BLaER1 treated with 17β-estradiol and CSF1 and Interleukin-3, amounts not matched to agents 10 nM and 100 nM (cell line): ENCODE data around the gene FOXP2.
"Not testable (repeated sequence)": the region's sequence is repeated elsewhere in the genome, so short reads cannot be mapped to it uniquely, and the experiment has no call there.

ENCODE experiments used
- H3K27ac ChIP-seq, 11 experiments: shearing (Covaris generic); formaldehyde crosslinking; 2 replicates each; pipeline ENCODE4 v1.8.1; 2022
- H3K27me3 ChIP-seq, 11 experiments: shearing (Covaris generic); formaldehyde crosslinking; 2 replicates each; pipeline ENCODE4 v1.8.1; 2022
- H3K36me3 ChIP-seq, 11 experiments: shearing (Covaris generic); formaldehyde crosslinking; 2 replicates each; pipeline ENCODE4 v1.8.1; 2022
- H3K4me1 ChIP-seq, 10 experiments: shearing (Covaris generic); formaldehyde crosslinking; 2 replicates each; pipeline ENCODE4 v1.8.1; 2022
- H3K4me2 ChIP-seq, 11 experiments: shearing (Covaris generic); formaldehyde crosslinking; 2 replicates each; pipeline ENCODE4 v1.8.1; 2022
- H3K4me3 ChIP-seq, 10 experiments: shearing (Covaris generic); formaldehyde crosslinking; 2 replicates each; pipeline ENCODE4 v1.8.1; 2022
- H3K9ac ChIP-seq, 11 experiments: shearing (Covaris generic); formaldehyde crosslinking; 2 replicates each; pipeline ENCODE4 v1.8.1; 2022
- H3K9me3 ChIP-seq, 11 experiments: shearing (Covaris generic); formaldehyde crosslinking; replicated peaks in 1 of 11; 2 replicates each; pipeline ENCODE4 v1.8.1; 2022
- H4K20me1 ChIP-seq, 11 experiments: shearing (Covaris generic); formaldehyde crosslinking; 2 replicates each; pipeline ENCODE4 v1.8.1; 2022
- Cebpa-rat ChIP-seq, 11 experiments: shearing (Covaris generic); IDR thresholded peaks; 2 replicates each; pipeline ENCODE4 v1.8.1; 2022

Gene FOXP2

DNA sequence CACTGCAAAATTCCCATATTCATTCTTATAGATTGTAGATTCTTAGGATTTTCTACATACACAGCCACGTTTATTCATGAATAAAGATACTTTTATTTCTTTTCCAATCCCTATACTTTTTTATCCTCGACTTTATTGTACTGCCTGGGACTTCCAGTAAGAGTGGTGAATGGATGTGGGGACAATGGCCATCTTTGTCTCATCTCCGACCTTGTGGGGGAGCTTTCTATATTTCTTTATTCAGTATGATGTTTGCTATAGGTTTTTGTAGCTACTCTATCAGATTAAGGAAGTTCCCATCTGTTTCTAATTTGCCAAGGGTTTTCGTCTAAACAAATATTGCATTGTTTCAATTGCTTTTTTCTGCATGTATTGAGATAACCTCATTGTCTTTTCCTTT is 184.3 kb downstream of the FOXP2 start:
- no peak for TF ChIP-seq Cebpa-rat (IDR thresholded peaks at IDR 0.05)
- Histone ChIP-seq H3K27me3 (no peaks in the 10 kb centered on the region), H4K20me1 (no peaks in the 10 kb centered on the region), H3K27ac (no peak overlapping the region), H3K4me3 (no peak overlapping the region), H3K36me3 (no peaks in the 10 kb centered on the region), H3K4me2 (no peak overlapping the region), H3K4me1 (no peaks in the 10 kb centered on the region), H3K9me3 (no peaks in the 10 kb centered on the region), H3K9ac (no peak overlapping the region)

DNA sequence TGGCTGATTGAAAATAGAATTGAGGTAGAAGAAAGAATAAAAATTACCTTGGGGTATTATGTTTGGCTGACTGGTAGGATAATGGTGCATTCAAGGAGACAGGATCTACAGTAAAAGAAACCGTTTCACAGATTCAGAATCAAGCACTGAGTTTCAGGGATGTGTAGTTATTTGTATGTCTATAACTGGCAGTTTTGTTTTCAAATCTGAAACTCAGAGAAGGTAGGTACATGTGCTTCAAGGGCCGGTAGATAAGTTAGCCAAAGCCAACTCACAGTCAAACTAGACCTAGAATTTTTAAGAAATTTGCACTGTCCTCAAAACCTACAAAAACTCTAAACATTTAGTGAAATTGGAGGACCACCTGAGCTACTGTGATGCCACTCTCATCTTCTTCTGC is 191.5 kb downstream of the FOXP2 start:
- H3K4me2 ChIP-seq = no peak overlapping the region
- H3K27me3 ChIP-seq = no peaks in the 10 kb centered on the region
- H3K36me3 ChIP-seq = no peaks in the 10 kb centered on the region
- no peak for TF ChIP-seq Cebpa-rat (IDR thresholded peaks at IDR 0.05)
- no peaks in the 10 kb centered on the region for H3K4me1 ChIP-seq
- no peaks in the 10 kb centered on the region for H4K20me1 ChIP-seq
- no peak overlapping the region for H3K9ac ChIP-seq
- H3K9me3 ChIP-seq = no peaks in the 10 kb centered on the region
- no peak overlapping the region for H3K27ac ChIP-seq
- no peak overlapping the region for H3K4me3 ChIP-seq

DNA sequence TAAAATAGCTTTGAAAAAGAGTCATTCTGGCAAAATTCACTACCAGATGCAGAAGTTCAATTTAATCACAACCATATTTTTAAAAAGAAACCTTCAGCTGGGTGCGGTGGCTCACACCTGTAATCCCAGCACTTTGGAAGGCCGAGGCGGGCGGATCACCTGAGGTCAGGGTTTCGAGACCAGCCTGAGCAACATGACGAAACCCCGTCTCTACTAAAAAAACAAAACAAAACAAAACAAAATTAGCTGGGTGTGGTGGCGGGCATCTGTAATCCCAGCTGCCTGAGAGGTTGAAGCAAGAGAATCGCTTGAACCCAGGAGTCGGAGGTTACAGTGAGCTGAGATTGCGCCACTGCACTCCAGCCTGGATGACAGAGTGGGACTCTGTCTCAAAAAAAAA is 194.2 kb downstream of the FOXP2 start:
- H3K36me3 ChIP-seq, H3K4me2 ChIP-seq, H3K27ac ChIP-seq: not testable (repeated sequence)

DNA sequence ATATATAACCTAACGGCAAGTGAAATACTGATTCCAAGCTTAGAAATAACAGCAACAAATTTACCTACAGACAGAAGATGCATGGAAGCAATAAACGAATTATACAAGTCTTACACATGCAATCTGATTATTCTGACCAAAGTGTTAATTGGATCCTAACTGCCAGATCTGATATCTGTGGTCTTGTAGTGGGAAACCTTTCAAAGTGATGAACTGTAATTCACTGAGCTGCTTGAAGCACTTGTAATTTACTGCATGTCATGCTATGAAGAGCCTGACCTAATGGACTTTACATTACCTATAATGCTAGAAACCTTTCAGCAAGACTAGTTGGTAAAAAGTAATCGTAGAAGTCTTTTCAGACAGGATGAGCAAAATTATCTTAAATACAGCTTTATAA is 205.6 kb downstream of the FOXP2 start:
- Histone ChIP-seq H3K4me1 (no peaks in the 10 kb centered on the region), H3K4me2 (no peak overlapping the region), H3K36me3 (no peaks in the 10 kb centered on the region), H4K20me1 (no peaks in the 10 kb centered on the region), H3K9ac (no peak overlapping the region), H3K9me3 (no peaks in the 10 kb centered on the region), H3K27ac (no peak overlapping the region), H3K4me3 (no peak overlapping the region), H3K27me3 (no peaks in the 10 kb centered on the region)
- no peak for TF ChIP-seq Cebpa-rat (IDR thresholded peaks at IDR 0.05)

More for the DNA sequence above, 194.2 kb downstream of the FOXP2 start:
- not testable (repeated sequence) for H4K20me1 ChIP-seq, H3K4me1 ChIP-seq, H3K9ac ChIP-seq, H3K27me3 ChIP-seq, H3K9me3 ChIP-seq, H3K4me3 ChIP-seq

DNA sequence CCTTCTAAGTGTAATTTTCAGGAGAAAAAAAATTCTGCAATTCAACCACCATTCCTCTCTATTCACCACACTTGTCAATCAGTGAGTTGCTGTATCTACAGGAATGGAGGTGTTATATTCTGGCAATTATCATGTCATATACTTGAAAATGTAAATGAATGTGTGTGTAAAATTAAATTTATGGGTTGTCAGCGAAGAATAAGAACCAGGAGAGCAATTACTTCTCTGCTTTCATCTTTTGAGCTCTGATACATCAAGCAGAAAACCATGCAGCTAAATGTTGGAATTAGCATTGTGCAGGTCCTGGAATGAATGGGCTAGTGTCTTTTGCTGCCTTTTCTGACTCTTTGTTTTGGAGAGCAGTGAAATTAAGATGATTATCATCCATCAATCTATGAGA is 207.6 kb downstream of the FOXP2 start:
- no peak overlapping the region for H3K4me3 ChIP-seq
- H3K27ac ChIP-seq = no peak overlapping the region
- no peaks in the 10 kb centered on the region for H3K27me3 ChIP-seq
- no peak for TF ChIP-seq Cebpa-rat (IDR thresholded peaks at IDR 0.05)
- H3K36me3 ChIP-seq = no peaks in the 10 kb centered on the region
- H3K9ac ChIP-seq = no peak overlapping the region
- no peak overlapping the region for H3K4me2 ChIP-seq
- H3K9me3 ChIP-seq = no peaks in the 10 kb centered on the region
- 0 out of 20 replicates have a peak, but pooled peaks cover 0 to 2% (median 0%) of the 10 kb centered on the region in 10 experiments for H3K4me1 ChIP-seq
- H4K20me1 ChIP-seq = no peaks in the 10 kb centered on the region

DNA sequence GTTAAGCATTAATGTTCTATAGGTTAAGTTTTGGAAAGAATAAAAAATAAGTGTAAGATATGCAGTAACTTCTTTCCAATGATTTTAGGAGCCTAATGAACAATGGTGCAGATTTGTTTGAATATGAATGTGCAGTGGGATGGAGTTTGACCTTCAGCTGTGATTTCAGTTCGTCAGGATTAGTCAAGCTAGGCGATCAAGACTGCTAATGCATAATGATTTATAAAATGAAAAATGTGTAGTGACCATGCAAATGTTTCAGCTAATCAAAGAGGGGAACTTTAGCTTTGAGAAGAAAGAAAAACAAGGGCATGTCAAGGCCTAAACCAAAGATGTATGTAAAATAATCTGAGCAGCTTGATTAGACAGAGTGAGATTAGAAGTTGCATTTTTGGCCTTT is 208.5 kb downstream of the FOXP2 start:
- no peaks in the 10 kb centered on the region for H4K20me1 ChIP-seq
- no peak overlapping the region for H3K27ac ChIP-seq
- no peaks in the 10 kb centered on the region for H3K9me3 ChIP-seq
- H3K9ac ChIP-seq = no peak overlapping the region
- H3K4me1 ChIP-seq = 0 out of 20 replicates have a peak, but pooled peaks cover 0 to 5% (median 0%) of the 10 kb centered on the region in 10 experiments
- no peak overlapping the region for H3K4me2 ChIP-seq
- H3K36me3 ChIP-seq = no peaks in the 10 kb centered on the region
- no peak overlapping the region for H3K4me3 ChIP-seq
- TF ChIP-seq Cebpa-rat (IDR thresholded peaks at IDR 0.05) = no peak
- no peaks in the 10 kb centered on the region for H3K27me3 ChIP-seq

DNA sequence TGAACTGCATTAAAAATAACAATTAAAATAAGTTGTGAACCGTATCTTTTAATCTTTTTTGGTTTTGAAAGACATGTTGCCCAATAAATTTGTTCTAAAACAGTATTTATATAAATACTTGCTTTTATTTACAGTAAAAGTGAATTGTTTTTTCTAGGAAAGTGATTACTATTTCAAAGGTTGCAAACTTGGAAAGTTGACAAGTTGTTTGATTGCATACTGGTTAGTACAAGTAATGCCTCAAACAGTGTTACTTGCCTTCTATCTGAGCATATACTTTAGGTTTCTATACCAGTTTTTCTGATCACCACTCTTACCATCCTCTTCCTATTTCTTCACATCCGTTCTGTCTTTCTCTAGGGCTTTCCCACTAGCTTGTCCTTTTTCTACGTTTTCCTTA is 212.6 kb downstream of the FOXP2 start:
- no peak for TF ChIP-seq Cebpa-rat (IDR thresholded peaks at IDR 0.05)
- H3K4me1 ChIP-seq = 0 out of 20 replicates have a peak, but pooled peaks cover 0 to 5% (median 0%) of the 10 kb centered on the region in 10 experiments
- no peak overlapping the region for H3K9ac ChIP-seq
- no peaks in the 10 kb centered on the region for H3K36me3 ChIP-seq
- H3K4me2 ChIP-seq = peak overlapping the region in 1 of 11 experiments; percentile 13; a peak in 1 of 22 replicates
- no peak overlapping the region for H3K4me3 ChIP-seq
- H3K9me3 ChIP-seq = no peaks in the 10 kb centered on the region
- H3K27me3 ChIP-seq = no peaks in the 10 kb centered on the region
- H4K20me1 ChIP-seq = no peaks in the 10 kb centered on the region
- H3K27ac ChIP-seq = no peak overlapping the region

DNA sequence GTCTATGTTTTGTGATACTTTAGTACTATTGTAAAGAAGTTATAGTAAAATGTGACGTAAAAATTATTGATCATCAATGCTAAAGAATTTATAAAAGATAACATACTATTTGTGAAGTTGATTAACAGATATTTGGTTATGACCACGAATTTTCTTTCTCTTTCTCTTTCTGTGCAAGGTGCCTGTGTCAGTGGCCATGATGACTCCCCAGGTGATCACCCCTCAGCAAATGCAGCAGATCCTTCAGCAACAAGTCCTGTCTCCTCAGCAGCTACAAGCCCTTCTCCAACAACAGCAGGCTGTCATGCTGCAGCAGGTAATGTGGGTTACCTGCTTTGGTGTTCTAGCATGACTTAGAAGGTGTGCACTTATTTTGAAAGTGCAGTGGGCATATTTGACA is 213.7 kb downstream of the FOXP2 start:
- H3K36me3 ChIP-seq = no peaks in the 10 kb centered on the region
- TF ChIP-seq Cebpa-rat (IDR thresholded peaks at IDR 0.05) = no peak
- no peak overlapping the region for H3K9ac ChIP-seq
- no peak overlapping the region for H3K27ac ChIP-seq
- no peaks in the 10 kb centered on the region for H3K27me3 ChIP-seq
- H3K4me2 ChIP-seq = no peak overlapping the region
- H3K4me1 ChIP-seq = 0 out of 20 replicates have a peak, but pooled peaks cover 0 to 5% (median 0%) of the 10 kb centered on the region in 10 experiments
- no peaks in the 10 kb centered on the region for H4K20me1 ChIP-seq
- H3K4me3 ChIP-seq = no peak overlapping the region
- no peaks in the 10 kb centered on the region for H3K9me3 ChIP-seq

DNA sequence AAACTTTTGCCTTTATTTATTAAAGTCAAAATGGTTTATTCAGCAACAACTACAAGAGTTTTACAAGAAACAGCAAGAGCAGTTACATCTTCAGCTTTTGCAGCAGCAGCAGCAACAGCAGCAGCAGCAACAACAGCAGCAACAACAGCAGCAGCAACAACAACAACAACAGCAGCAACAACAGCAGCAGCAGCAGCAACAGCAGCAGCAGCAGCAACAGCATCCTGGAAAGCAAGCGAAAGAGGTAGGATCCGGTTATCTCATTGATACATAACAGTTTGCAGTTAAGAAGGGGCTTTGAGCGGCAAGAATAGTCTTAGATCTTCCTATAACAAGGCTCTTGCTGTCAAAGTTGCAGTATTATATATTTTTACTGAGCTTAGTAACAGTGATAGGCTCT is 215.1 kb downstream of the FOXP2 start:
- Histone ChIP-seq H3K4me2 (no peak overlapping the region), H3K27ac (no peak overlapping the region), H3K36me3 (no peaks in the 10 kb centered on the region), H4K20me1 (no peaks in the 10 kb centered on the region), H3K27me3 (no peaks in the 10 kb centered on the region), H3K4me3 (no peak overlapping the region), H3K9me3 (no peaks in the 10 kb centered on the region), H3K9ac (no peak overlapping the region), H3K4me1 (0 out of 20 replicates have a peak, but pooled peaks cover 0 to 5% (median 0%) of the 10 kb centered on the region in 10 experiments)
- no peak for TF ChIP-seq Cebpa-rat (IDR thresholded peaks at IDR 0.05)

DNA sequence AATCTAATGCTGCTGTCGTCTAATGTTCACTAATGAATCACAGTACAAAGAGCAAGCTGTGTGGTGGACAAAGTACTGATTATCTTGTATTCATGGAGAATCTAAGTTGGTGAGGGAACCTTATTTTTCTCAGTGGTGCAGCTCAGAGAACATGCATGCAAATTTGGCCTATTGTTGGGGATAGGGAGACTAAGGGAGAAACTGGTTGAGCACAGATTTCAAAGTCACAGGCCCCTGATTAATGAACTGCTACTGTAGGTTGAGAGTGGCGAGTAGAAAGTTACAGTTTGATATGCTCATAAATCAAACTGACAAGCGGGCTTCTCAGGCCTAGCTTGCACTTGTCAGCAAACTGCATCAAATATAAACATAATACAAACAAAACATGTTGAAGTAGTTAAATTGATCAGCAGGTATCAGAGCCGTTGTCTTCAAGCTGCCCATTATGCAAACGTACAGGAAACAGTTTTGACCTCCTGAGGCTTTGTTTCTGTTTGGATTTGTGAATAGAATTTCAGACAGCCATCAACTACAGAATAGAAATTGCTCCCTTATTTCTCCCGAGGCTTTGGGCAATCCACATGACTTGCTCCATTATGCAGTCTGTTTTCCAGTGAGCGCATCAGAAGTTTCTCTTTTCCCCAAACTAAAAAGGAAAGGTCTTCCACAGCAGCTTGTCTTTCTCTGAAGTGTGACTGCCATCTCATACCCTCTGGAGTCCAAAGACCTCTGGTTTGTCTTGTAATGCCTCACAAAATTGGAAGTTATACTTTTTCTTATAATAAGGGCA is 215.8 kb downstream of the FOXP2 start:
- H3K4me3 ChIP-seq = no peak overlapping the region
- no peaks in the 10 kb centered on the region for H3K9me3 ChIP-seq
- H3K36me3 ChIP-seq = no peaks in the 10 kb centered on the region
- no peak overlapping the region for H3K27ac ChIP-seq
- 0 out of 20 replicates have a peak, but pooled peaks cover 0 to 5% (median 0%) of the 10 kb centered on the region in 10 experiments for H3K4me1 ChIP-seq
- H3K9ac ChIP-seq = no peak overlapping the region
- H3K27me3 ChIP-seq = no peaks in the 10 kb centered on the region
- TF ChIP-seq Cebpa-rat (IDR thresholded peaks at IDR 0.05) = no peak
- H4K20me1 ChIP-seq = no peaks in the 10 kb centered on the region
- no peak overlapping the region for H3K4me2 ChIP-seq
